ENCODE results near the gene PIGT. TPM values are rescaled to one million over a fixed set of nuclear protein-coding genes. Genes with fewer than 3 reads are reported as not detected.

Gene PIGT
- total RNA-seq, 1 donor from 2014 or later, result 74.5 TPM

- Mint-ChIP-seq H3K36me3 (ENCODE audit: low read depth) (no peaks in the 10 kb centered on the region), H3K4me1 (peaks cover 12% of the 10 kb centered on the region), H3K9me3 (no peaks in the 10 kb centered on the region), H3K4me3 (no peak overlapping the region), H3K27ac (no peak overlapping the region), H3K27me3 (peaks cover 2% of the 10 kb centered on the region)
- CTCF ChIA-PET, result interaction anchor here (2.3 to 12.6 kb wide), 2 partner anchors 71 to 130 kb away, joined by 6 to 534 read pairs; partner anchors contain the start of genes SYS1 and TP53TG5
- no peak for TF ChIP-seq CTCF (IDR thresholded peaks at IDR 0.05)
- intact Hi-C loops (cut with micrococcal nuclease), result no loop called here
- ATAC-seq (ENCODE audit: low read depth), result no peak
- DNase-seq, result no peak
- POLR2A ChIA-PET, result no interaction called here
Observed at GRCh38 chr20:45440891-45441685, 25.1 kb downstream of the PIGT start.

- POLR2A ChIA-PET, result no interaction called here
- CTCF ChIA-PET, result no interaction called here
- Mint-ChIP-seq H3K4me1 (peaks cover 5% of the 10 kb centered on the region), H3K9me3 (no peaks in the 10 kb centered on the region), H3K27ac (no peak overlapping the region), H3K4me3 (no peak overlapping the region), H3K36me3 (ENCODE audit: low read depth) (no peaks in the 10 kb centered on the region), H3K27me3 (peaks cover 2% of the 10 kb centered on the region)
- no peak for ATAC-seq (ENCODE audit: low read depth)
- intact Hi-C loops (cut with micrococcal nuclease), result no loop called here
- no peak for DNase-seq
- TF ChIP-seq CTCF (IDR thresholded peaks at IDR 0.05), result no peak
Observed at GRCh38 chr20:45441746-45442145, 25.8 kb downstream of the PIGT start.

GRCh38 chr20:45444050-45444449 lies 28.1 kb downstream of the PIGT start:
- H3K36me3 Mint-ChIP-seq (ENCODE audit: low read depth), result no peaks in the 10 kb centered on the region
- no peak overlapping the region for H3K27ac Mint-ChIP-seq
- intact Hi-C loops (cut with micrococcal nuclease), result no loop called here
- H3K4me1 Mint-ChIP-seq, result no peaks in the 10 kb centered on the region
- ChIA-PET CTCF (interaction anchor here (1.2 kb wide), 1 partner anchor 81 kb away, joined by 5 read pairs; the partner anchor contains the start of gene SYS1), POLR2A (no interaction called here)
- no peak overlapping the region for H3K4me3 Mint-ChIP-seq
- H3K9me3 Mint-ChIP-seq, result no peaks in the 10 kb centered on the region
- no peak for ATAC-seq (ENCODE audit: low read depth)
- no peak for DNase-seq
- peaks cover 2% of the 10 kb centered on the region for H3K27me3 Mint-ChIP-seq
- TF ChIP-seq CTCF (IDR thresholded peaks at IDR 0.05), result no peak

GRCh38 chr20:45445805-45446562 lies 30.0 kb downstream of the PIGT start:
- Mint-ChIP-seq H3K27me3 (peaks cover 2% of the 10 kb centered on the region), H3K4me3 (no peak overlapping the region), H3K36me3 (ENCODE audit: low read depth) (no peaks in the 10 kb centered on the region), H3K9me3 (no peaks in the 10 kb centered on the region), H3K4me1 (peaks cover 3% of the 10 kb centered on the region), H3K27ac (no peak overlapping the region)
- TF ChIP-seq CTCF (IDR thresholded peaks at IDR 0.05), result no peak
- CTCF ChIA-PET, result interaction anchor here (1.1 to 1.3 kb wide), 2 partner anchors 72 to 152 kb away, joined by 3 to 7 read pairs; no protein-coding TSS in a partner anchor
- ATAC-seq (ENCODE audit: low read depth) (peak; percentile 57), DNase-seq (no peak)
- POLR2A ChIA-PET, result interaction anchor here (1.5 kb wide), 1 partner anchor 9 kb away, joined by 3 read pairs; no protein-coding TSS in a partner anchor
- intact Hi-C loops (cut with micrococcal nuclease), result no loop called here

GRCh38 chr20:45448270-45448669 lies 32.3 kb downstream of the PIGT start:
- no peaks in the 10 kb centered on the region for H3K36me3 Mint-ChIP-seq (ENCODE audit: low read depth)
- H3K27ac Mint-ChIP-seq, result no peak overlapping the region
- H3K4me1 Mint-ChIP-seq, result peaks cover 19% of the 10 kb centered on the region
- DNase-seq (no peak), ATAC-seq (ENCODE audit: low read depth) (no peak)
- ChIA-PET POLR2A (interaction anchor here (0.6 kb wide), 1 partner anchor 13 kb away, joined by 3 read pairs; no protein-coding TSS in a partner anchor), CTCF (interaction anchor here (2.9 kb wide), 1 partner anchor 12 kb away, joined by 20 read pairs; no protein-coding TSS in a partner anchor)
- peaks cover 2% of the 10 kb centered on the region for H3K27me3 Mint-ChIP-seq
- no peak overlapping the region for H3K4me3 Mint-ChIP-seq
- intact Hi-C loops (cut with micrococcal nuclease), result no loop called here
- no peak for TF ChIP-seq CTCF (IDR thresholded peaks at IDR 0.05)
- H3K9me3 Mint-ChIP-seq, result no peaks in the 10 kb centered on the region

Data from activated B cell treated with CpG ODN at 0.5 μM for 24 hours (primary cell).